Measurements from ENCODE around the gene NACC2.

The NACC2 gene

DNA sequence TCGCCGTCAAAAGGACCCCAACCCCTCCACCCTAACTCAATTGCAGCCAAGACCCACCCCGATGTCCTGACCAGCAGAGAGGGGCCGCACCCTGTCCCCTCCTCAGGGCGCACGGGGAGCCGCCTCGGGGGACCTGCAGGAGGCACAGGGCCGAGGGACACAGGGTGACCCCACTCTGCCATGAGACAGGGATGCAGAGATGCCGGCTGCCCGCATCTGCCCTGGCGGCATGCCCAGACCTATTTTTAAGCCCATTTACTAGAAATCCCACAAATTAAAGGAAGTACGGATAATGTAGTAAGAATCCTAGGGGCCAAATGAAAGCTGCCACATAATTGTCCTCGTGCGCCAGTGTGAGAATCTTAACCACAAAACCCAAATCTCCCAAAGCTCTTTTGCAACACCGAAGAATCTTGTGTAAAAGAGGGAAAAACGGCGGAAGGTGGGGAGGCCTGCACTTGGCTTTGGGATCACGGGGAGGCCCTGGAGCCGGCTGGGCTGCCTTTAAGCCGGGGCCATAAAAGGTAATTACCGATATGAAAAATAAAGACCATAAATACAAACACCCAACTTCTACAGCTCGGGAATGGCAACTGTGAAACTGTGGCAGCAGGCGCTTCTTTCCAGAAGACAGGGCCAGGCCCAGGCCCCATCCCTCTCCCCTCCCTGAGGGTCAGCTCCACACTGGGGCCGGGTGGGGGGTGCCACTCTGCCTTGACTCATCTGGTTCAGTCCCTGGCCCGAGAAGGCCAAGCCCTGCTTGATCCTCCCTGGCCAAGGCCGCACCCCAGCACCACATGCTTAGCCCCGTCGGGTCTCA lies 35.0 kb downstream of the NACC2 start:
- TF ChIP-seq, protein P1, sequence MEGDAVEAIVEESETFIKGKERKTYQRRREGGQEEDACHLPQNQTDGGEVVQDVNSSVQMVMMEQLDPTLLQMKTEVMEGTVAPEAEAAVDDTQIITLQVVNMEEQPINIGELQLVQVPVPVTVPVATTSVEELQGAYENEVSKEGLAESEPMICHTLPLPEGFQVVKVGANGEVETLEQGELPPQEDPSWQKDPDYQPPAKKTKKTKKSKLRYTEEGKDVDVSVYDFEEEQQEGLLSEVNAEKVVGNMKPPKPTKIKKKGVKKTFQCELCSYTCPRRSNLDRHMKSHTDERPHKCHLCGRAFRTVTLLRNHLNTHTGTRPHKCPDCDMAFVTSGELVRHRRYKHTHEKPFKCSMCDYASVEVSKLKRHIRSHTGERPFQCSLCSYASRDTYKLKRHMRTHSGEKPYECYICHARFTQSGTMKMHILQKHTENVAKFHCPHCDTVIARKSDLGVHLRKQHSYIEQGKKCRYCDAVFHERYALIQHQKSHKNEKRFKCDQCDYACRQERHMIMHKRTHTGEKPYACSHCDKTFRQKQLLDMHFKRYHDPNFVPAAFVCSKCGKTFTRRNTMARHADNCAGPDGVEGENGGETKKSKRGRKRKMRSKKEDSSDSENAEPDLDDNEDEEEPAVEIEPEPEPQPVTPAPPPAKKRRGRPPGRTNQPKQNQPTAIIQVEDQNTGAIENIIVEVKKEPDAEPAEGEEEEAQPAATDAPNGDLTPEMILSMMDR (IDR thresholded peaks at IDR 0.05; ENCODE audit: low read depth, low read length, missing control alignments) = no peak
- H3K4me3 ChIP-seq (replicated peaks; ENCODE audit: low read depth, low read length) = no peak overlapping the region
- DNase-seq (ENCODE audit: extremely low read depth, low read depth) = peak; percentile 17

DNA sequence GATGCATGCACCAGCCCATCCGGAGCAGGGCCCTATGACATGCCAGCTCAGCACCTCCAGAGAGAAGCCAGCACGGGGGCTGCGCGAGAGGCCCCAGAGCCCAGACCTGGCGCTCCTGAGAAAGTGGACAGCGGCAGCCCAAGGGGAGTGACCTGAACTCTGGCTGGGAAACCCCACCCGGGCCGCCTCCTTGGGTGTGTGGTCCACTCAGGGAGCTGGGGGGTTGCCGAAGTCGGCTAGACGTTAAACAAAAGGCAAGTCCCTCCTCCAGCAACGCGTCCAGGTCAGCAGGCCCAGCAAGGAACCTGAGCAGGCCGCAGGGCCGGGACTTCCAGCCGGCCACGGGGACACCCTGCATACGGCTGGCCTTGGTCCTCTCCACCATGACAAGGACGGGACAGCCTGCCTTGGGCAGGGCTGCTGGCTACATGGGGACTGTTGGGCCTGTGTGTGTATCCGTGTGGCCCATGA lies 35.7 kb downstream of the NACC2 start:
- TF ChIP-seq, protein P1 (IDR thresholded peaks at IDR 0.05; ENCODE audit: low read depth, low read length, missing control alignments) = no peak
- no peak overlapping the region for H3K4me3 ChIP-seq (replicated peaks; ENCODE audit: low read depth, low read length)
- no peak for DNase-seq (ENCODE audit: extremely low read depth, low read depth)

DNA sequence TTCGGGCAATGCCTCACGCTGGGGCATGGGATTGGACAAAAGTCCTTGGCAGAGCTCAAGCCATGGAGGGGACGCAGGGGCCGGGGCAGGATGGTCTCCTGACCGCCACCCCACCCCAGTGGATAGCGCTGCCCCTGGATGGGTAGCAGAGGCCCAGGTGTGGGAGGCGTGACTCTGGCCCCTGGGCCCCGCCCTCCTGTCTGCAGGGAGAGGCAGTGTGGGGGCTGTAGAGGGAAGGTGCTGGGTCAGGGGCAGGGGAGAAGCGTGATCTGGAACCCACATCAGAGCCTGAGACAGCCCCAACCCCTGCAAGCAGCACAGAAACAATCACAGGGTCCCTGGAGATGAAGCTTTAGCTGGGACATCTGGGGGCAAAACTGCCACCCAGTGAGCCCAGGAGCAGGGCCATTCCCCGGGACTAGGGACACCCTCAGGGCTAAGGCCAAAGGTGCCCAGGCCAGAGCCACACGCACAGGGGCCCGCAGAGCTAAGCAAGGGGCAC lies 36.2 kb downstream of the NACC2 start:
- TF ChIP-seq, protein P1 (IDR thresholded peaks at IDR 0.05; ENCODE audit: low read depth, low read length, missing control alignments) = no peak
- no peak for DNase-seq (ENCODE audit: extremely low read depth, low read depth)
- H3K4me3 ChIP-seq (replicated peaks; ENCODE audit: low read depth, low read length) = no peak overlapping the region

DNA sequence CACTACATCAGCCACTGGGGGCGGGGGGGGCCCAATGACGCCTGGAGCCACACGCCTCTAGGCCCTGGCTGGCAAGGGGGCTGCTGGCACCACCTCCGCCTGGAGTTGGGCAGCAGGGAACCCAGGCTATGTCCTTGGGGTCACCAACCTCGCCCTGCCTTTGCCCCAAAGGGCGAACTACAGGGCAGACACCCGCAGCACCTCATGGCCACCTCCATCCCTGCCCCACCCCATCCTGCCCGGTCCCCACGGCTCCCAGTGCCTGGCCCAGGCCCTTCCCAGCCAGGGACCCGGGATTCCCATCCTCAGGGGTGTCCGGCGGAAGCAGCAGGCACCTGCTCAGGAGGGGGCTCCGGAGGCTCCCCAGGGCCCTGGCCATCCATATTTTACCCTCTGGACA lies 37.0 kb downstream of the NACC2 start:
- DNase-seq (ENCODE audit: extremely low read depth, low read depth) = no peak
- H3K4me3 ChIP-seq (replicated peaks; ENCODE audit: low read depth, low read length) = no peak overlapping the region
- TF ChIP-seq, protein P1 (IDR thresholded peaks at IDR 0.05; ENCODE audit: low read depth, low read length, missing control alignments) = no peak

DNA sequence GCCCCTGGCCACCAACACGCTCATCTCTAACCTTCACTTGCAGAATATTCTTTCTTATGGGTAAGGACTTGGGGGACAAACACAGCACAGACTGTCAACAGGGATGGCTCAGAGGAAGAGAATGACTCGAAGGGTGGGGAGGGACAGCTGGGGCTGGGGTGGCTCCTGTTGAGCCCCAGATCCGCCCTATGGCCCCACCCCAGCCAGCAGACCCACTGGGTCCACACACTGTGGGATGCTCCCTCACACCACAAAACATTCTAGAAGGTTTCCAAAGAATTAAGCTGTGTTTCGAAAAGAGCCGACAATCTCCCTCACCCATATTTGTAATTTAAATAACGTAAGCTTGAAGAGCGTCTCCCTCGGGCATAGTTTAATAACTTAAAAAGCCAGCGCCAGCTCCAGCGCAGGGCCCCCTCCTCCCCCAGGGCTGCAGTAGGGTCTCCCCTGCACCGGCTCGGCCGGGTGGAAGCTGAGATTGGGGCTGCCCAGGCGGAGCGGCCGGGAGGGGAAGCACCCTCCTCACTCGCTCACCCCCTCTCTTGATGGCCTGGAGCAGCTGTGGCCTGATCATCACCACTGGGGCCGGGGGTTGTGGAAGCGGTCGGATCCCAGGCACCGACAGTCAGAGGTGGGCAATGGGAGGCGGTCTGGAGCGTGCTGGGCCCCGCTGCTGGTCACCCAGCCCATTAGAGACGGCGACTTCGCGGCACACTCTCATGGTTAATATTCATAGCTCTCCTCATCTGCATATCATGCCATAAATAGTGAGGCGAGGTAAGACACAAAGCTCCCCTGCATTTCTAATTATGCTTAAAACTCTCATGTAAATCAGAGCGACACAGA lies 37.6 kb downstream of the NACC2 start:
- DNase-seq (ENCODE audit: extremely low read depth, low read depth) = no peak
- no peak overlapping the region for H3K4me3 ChIP-seq (replicated peaks; ENCODE audit: low read depth, low read length)
- TF ChIP-seq, protein P1 (IDR thresholded peaks at IDR 0.05; ENCODE audit: low read depth, low read length, missing control alignments) = no peak

DNA sequence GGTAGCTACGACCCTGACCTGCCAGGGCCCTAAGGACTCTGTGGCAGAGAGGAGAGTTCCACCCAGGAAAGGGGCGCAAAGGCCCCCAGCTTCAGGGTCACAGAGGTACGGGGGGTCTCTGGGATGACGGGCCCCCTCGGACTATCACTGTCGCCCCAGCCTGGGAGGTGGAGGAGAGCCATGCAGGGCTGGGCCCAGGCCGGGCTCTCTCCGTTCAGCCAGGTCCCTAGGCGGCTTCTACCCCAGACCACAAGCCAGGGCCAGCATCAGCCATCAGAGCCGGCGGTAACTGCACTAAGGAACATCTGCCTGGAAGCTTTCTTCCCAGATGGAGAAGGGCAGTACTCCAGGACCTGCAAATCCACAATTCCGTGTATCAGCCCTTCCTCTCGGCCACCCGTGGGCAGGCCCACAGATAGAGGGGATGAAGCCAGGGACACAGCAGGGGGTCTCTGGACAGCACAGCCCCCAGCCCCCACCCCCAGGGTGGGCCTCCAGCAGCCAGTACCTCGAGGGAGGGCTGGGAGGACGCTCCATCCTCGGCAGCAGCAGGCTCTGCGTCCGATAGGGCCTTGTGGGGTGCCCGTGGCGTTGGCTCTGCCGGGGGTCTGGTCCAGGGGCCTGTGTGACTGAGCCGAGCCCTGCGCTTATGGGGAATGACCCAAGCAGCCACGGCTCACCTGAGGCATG lies 38.4 kb downstream of the NACC2 start:
- H3K4me3 ChIP-seq (replicated peaks; ENCODE audit: low read depth, low read length) = no peak overlapping the region
- no peak for DNase-seq (ENCODE audit: extremely low read depth, low read depth)
- TF ChIP-seq, protein P1 (IDR thresholded peaks at IDR 0.05; ENCODE audit: low read depth, low read length, missing control alignments) = no peak
